ENCODE results near the gene TEX22. TPM values are rescaled to one million over a fixed set of nuclear protein-coding genes. Genes with fewer than 3 reads are reported as not detected.

TEX22 gene
- total RNA-seq, 5 donors from 2014 or later (not counting 1 experiment from before 2014, with no cell fraction given): 0.93 to 9.0 (median 6.0) TPM

DNA sequence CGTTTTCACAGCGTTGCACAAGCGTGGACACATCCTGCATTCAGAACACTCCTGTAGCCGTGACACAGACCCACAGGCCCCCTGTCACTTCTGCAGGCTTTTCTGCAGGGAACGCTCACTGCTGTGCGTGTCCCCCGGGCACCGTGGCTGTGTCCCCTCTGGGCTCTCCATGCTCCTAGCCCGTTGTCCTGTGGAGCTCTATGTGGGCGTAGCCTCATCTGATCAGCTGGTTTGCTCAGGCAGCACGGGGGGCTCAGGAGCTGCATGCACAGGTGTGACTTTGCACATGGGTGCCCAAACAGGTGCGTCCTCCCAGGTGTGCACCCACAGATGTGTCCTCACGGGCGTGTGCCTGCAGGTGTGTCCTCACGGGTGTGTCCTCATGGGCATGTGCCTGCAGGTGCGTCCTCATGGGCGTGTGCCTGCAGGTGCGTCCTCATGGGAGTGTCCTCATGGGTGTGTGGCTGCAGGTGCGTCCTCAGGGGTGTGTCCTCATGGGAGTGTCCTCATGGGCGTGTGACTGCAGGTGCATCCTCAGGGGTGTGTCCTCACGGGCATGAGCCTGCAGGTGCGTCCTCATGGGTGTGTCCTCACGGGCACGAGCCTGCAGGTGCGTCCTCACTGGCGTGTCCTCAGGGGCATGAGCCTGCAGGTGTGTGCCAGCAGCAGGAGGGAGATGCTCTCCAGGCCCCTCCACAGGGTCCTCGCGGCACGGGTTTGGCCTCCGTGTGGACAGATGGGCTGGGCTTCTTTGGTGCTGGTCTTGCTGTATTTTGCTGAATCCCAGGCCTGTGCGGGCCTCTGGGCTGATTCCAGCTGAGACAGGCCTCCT lies 38.8 kb downstream of the TEX22 start:
- DNase-seq (no peak), ATAC-seq (replicated peaks in 1 of 4) (no peak)
- peaks cover 10 to 19% of the 10 kb centered on the region in 2 donors for H3K36me3 ChIP-seq (ENCODE audit: control insufficient read depth in 2 of 2, extremely low read depth in 1 of 2, insufficient read depth in 1 of 2, low read length in 1 of 2)
- no peaks in the 10 kb centered on the region for H3K27me3 ChIP-seq (replicated peaks in 1 of 2; ENCODE audit: control insufficient read depth in 2 of 2, extremely low read depth in 1 of 2, insufficient read depth in 2 of 2, low read length in 1 of 2)
- ChIA-PET CTCF (no interaction called here), POLR2A (no interaction called here)
- H3K9me3 ChIP-seq: no peaks in the 10 kb centered on the region
- Mint-ChIP-seq H3K36me3 (peaks cover 4% of the 10 kb centered on the region), H3K4me1 (peaks cover 13 to 27% (median 19%) of the 10 kb centered on the region in 3 donors), H3K27me3 (no peaks in the 10 kb centered on the region), H3K9me3 (no peaks in the 10 kb centered on the region), H3K27ac (no peak overlapping the region), H3K4me3 (no peak overlapping the region)
- WGBS (ENCODE audit: insufficient coverage): 94% methylated on average over 27 of the region's 31 CpGs
- peaks cover 0 to 14% of the 10 kb centered on the region in 2 experiments for H3K4me1 ChIP-seq (ENCODE audit: control insufficient read depth in 1 of 2, extremely low read depth in 1 of 2, insufficient read depth in 2 of 2, low read length in 2 of 2)
- no peak overlapping the region for H3K27ac ChIP-seq (ENCODE audit: low read length)
- H3K4me3 ChIP-seq (ENCODE audit: control insufficient read depth in 1 of 2, extremely low read depth in 1 of 2, low read length in 1 of 2): no peak overlapping the region

DNA sequence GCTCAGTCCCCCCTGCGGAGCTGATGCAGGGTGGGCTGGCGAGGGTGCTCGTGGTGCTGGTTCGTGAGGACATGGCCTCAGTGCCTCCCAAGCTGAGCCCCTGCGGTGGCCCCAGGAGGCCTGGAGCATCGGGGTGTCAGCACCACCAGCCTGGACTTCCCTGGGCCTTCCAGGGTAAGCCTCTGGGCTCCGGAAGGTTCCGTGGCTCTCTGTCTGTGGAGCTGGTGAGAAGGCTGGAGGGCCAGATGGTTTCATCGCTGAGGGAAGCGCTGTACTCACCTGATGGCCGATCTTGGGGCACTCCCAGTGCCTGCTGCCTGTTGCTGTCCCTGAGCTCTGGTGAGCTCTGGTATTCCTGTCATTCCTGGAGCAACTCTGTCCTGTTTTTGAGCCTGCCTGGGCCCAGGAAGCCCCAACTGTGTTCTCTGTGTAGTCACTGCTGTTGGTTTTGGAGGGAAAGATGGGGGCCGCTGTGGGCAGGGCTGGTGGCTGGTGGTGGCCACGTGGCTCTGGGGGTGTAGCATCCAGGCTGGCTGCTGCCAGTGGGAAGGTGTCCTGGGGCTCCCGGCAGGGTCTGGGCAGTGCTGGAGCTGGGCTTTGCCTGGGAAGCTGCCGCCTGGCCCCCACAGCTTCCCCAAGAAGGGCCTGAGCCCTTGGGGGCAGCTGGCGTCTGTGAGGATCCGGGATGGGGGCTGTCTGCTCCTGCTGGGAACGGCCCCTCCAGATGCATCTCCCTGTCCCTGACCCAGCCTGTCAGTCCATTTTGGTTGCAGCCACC lies 39.6 kb downstream of the TEX22 start:
- H3K36me3 ChIP-seq (ENCODE audit: control insufficient read depth in 2 of 2, extremely low read depth in 1 of 2, insufficient read depth in 1 of 2, low read length in 1 of 2): peaks cover 11 to 23% of the 10 kb centered on the region in 2 donors
- no peak overlapping the region for H3K27ac Mint-ChIP-seq
- WGBS (ENCODE audit: insufficient coverage): 95% methylated on average over 16 of the region's 18 CpGs
- H3K4me3 ChIP-seq (ENCODE audit: control insufficient read depth in 1 of 2, extremely low read depth in 1 of 2, low read length in 1 of 2): no peak overlapping the region
- no peaks in the 10 kb centered on the region for H3K27me3 ChIP-seq (replicated peaks in 1 of 2; ENCODE audit: control insufficient read depth in 2 of 2, extremely low read depth in 1 of 2, insufficient read depth in 2 of 2, low read length in 1 of 2)
- ChIA-PET CTCF (no interaction called here), POLR2A (no interaction called here)
- DNase-seq: no peak
- H3K36me3 Mint-ChIP-seq: peaks cover 4% of the 10 kb centered on the region
- peaks cover 13 to 27% (median 19%) of the 10 kb centered on the region in 3 donors for H3K4me1 Mint-ChIP-seq
- no peaks in the 10 kb centered on the region for H3K9me3 ChIP-seq
- H3K9me3 Mint-ChIP-seq: no peaks in the 10 kb centered on the region
- ATAC-seq (replicated peaks in 1 of 4): no peak
- no peaks in the 10 kb centered on the region for H3K27me3 Mint-ChIP-seq
- H3K4me1 ChIP-seq (ENCODE audit: control insufficient read depth in 1 of 2, extremely low read depth in 1 of 2, insufficient read depth in 2 of 2, low read length in 2 of 2): peaks cover 0 to 14% of the 10 kb centered on the region in 2 experiments
- no peak overlapping the region for H3K4me3 Mint-ChIP-seq
- no peak overlapping the region for H3K27ac ChIP-seq (ENCODE audit: low read length)

DNA sequence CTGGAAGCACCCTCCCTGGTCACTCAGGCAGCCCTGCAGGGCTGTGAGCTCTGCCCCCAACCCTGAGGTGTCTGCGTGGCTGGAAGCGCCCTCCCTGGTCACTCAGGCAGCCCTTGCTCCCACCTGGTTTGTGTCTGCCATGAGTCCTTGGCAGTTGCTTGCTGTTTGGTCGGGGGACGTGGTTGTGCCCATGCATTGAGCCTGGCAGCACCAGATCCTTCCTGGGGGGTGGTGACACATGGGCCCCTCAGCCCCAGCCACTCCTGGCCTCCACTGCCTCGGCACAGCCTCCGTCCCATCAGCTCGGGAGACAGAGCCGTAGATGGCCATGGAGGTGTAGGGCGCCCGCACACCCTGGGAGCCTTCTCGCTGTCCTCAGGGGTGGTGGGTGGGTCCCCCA lies 40.8 kb downstream of the TEX22 start:
- peaks cover 4% of the 10 kb centered on the region for H3K36me3 Mint-ChIP-seq
- no peaks in the 10 kb centered on the region for H3K27me3 Mint-ChIP-seq
- Histone ChIP-seq H3K27ac (ENCODE audit: low read length) (no peak overlapping the region), H3K4me1 (ENCODE audit: control insufficient read depth in 1 of 2, extremely low read depth in 1 of 2, insufficient read depth in 2 of 2, low read length in 2 of 2) (peaks cover 0 to 14% of the 10 kb centered on the region in 2 experiments), H3K9me3 (no peaks in the 10 kb centered on the region), H3K27me3 (replicated peaks in 1 of 2; ENCODE audit: control insufficient read depth in 2 of 2, extremely low read depth in 1 of 2, insufficient read depth in 2 of 2, low read length in 1 of 2) (no peaks in the 10 kb centered on the region), H3K4me3 (ENCODE audit: control insufficient read depth in 1 of 2, extremely low read depth in 1 of 2, low read length in 1 of 2) (no peak overlapping the region), H3K36me3 (ENCODE audit: control insufficient read depth in 2 of 2, extremely low read depth in 1 of 2, insufficient read depth in 1 of 2, low read length in 1 of 2) (peaks cover 14 to 27% of the 10 kb centered on the region in 2 donors)
- no peak overlapping the region for H3K27ac Mint-ChIP-seq
- H3K9me3 Mint-ChIP-seq: no peaks in the 10 kb centered on the region
- 90% methylated on average over 7 of the region's 11 CpGs for WGBS (ENCODE audit: insufficient coverage)
- DNase-seq (no peak), ATAC-seq (replicated peaks in 1 of 4) (no peak)
- H3K4me1 Mint-ChIP-seq: peaks cover 13 to 23% (median 13%) of the 10 kb centered on the region in 3 donors
- ChIA-PET CTCF (no interaction called here), POLR2A (no interaction called here)
- H3K4me3 Mint-ChIP-seq: no peak overlapping the region

DNA sequence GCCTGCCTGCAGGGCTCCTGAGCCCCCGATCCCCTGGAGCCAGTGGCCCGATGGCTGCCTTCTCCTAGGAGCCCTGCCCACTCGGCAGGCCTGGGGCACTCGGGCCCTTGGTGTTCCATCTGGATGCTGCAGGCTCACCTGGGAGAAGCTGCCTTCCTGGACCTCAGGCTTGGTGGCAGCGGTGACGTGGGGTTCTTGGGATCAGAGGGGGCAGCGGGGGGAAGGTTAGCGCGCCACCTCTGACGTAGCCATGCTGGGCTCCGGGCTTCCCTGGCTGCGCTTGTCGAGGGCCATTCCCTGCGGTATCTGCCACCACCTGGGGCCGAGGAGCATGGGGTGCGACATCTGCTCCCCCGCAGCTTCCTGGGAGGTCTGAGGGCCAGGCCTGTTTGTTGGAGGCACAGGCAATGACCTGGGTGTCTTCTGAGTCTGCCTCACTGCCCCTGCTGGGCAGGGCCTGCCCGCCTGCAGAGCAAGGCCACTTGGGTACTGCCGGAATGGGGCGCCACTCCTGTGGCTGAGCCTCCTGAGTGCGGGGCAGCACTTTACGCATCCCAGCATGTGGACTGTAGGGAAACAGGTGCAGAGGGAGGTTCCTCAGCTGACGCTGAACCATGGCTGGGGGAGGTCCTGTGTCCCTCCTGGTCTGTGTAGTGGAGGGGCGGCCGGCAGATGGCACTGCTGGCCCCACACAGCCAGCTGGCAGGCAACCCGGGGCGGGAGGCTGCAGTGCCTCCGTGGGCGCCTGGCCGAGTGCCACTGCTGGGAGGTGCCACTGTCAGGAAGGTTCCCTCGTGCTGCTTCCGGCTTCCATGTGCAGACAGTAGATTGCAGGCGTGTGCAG lies 41.6 kb downstream of the TEX22 start:
- H3K27ac ChIP-seq (ENCODE audit: low read length): no peak overlapping the region
- H3K9me3 ChIP-seq: no peaks in the 10 kb centered on the region
- H3K4me3 ChIP-seq (ENCODE audit: control insufficient read depth in 1 of 2, extremely low read depth in 1 of 2, low read length in 1 of 2): no peak overlapping the region
- Mint-ChIP-seq H3K27me3 (no peaks in the 10 kb centered on the region), H3K9me3 (no peaks in the 10 kb centered on the region), H3K4me1 (peaks cover 10 to 20% (median 10%) of the 10 kb centered on the region in 3 donors), H3K27ac (no peak overlapping the region), H3K36me3 (peaks cover 4% of the 10 kb centered on the region), H3K4me3 (no peak overlapping the region)
- H3K4me1 ChIP-seq (ENCODE audit: control insufficient read depth in 1 of 2, extremely low read depth in 1 of 2, insufficient read depth in 2 of 2, low read length in 2 of 2): peaks cover 0 to 14% of the 10 kb centered on the region in 2 experiments
- DNase-seq (no peak), ATAC-seq (replicated peaks in 1 of 4) (no peak)
- POLR2A ChIA-PET: no interaction called here
- 96% methylated on average over 32 of the region's 33 CpGs for WGBS (ENCODE audit: insufficient coverage)
- peaks cover 14 to 27% of the 10 kb centered on the region in 2 donors for H3K36me3 ChIP-seq (ENCODE audit: control insufficient read depth in 2 of 2, extremely low read depth in 1 of 2, insufficient read depth in 1 of 2, low read length in 1 of 2)
- H3K27me3 ChIP-seq (replicated peaks in 1 of 2; ENCODE audit: control insufficient read depth in 2 of 2, extremely low read depth in 1 of 2, insufficient read depth in 2 of 2, low read length in 1 of 2): no peaks in the 10 kb centered on the region
- CTCF ChIA-PET: no interaction called here

DNA sequence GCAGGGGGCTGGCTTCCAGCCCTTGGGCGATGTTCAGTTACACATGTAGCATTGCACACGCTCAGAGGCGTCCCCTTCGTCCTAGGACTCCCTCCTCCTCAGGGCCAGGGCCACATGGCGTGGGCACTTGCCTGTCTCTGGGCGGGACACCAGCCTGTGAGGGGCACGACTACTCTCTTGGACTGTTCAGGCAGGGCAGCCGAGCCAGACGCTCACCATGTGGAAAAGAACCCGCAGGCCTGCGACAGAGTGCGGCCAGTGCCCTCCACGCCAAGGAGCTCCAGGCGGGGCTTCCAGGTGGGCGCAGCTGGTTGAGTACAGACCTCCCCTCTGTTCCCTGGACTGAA lies 42.2 kb downstream of the TEX22 start:
- ChIA-PET POLR2A (no interaction called here), CTCF (no interaction called here)
- WGBS (ENCODE audit: insufficient coverage): over 99% methylated on average over 12 of the region's 15 CpGs
- no peaks in the 10 kb centered on the region for H3K27me3 ChIP-seq (replicated peaks in 1 of 2; ENCODE audit: control insufficient read depth in 2 of 2, extremely low read depth in 1 of 2, insufficient read depth in 2 of 2, low read length in 1 of 2)
- no peaks in the 10 kb centered on the region for H3K27me3 Mint-ChIP-seq
- peaks cover 4% of the 10 kb centered on the region for H3K36me3 Mint-ChIP-seq
- H3K36me3 ChIP-seq (ENCODE audit: control insufficient read depth in 2 of 2, extremely low read depth in 1 of 2, insufficient read depth in 1 of 2, low read length in 1 of 2): peaks cover 14 to 27% of the 10 kb centered on the region in 2 donors
- peaks cover 0 to 14% of the 10 kb centered on the region in 2 experiments for H3K4me1 ChIP-seq (ENCODE audit: control insufficient read depth in 1 of 2, extremely low read depth in 1 of 2, insufficient read depth in 2 of 2, low read length in 2 of 2)
- H3K4me3 Mint-ChIP-seq: no peak overlapping the region
- no peaks in the 10 kb centered on the region for H3K9me3 Mint-ChIP-seq
- no peak for ATAC-seq (replicated peaks in 1 of 4)
- H3K9me3 ChIP-seq: no peaks in the 10 kb centered on the region
- peaks cover 7 to 14% (median 7%) of the 10 kb centered on the region in 3 donors for H3K4me1 Mint-ChIP-seq
- no peak overlapping the region for H3K27ac Mint-ChIP-seq
- no peak for DNase-seq
- H3K27ac ChIP-seq (ENCODE audit: low read length): no peak overlapping the region
- no peak overlapping the region for H3K4me3 ChIP-seq (ENCODE audit: control insufficient read depth in 1 of 2, extremely low read depth in 1 of 2, low read length in 1 of 2)

DNA sequence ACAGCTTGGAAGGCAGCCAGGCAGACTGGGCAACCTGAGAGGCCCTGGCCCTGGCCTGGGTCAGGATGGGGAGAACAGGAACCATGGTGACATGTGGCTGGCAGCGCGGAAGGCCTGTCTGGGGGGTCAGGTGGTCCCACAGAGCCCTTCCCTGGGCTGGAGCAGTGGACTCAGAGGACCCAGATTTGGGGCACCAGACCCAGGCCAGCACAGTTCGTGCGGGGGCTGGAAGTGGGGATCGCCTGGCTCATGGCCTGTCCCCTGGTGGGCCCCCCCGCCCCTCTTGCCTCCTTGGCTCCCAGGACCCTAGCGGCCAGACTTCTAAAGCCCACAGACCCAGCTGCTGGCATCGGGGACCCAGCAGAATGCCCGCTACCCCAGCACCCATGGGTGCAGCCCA lies 42.7 kb downstream of the TEX22 start:
- POLR2A ChIA-PET: no interaction called here
- Mint-ChIP-seq H3K9me3 (no peaks in the 10 kb centered on the region), H3K36me3 (peaks cover 4% of the 10 kb centered on the region), H3K4me1 (peaks cover 4 to 10% (median 4%) of the 10 kb centered on the region in 3 donors), H3K27ac (no peak overlapping the region), H3K4me3 (no peak overlapping the region), H3K27me3 (no peaks in the 10 kb centered on the region)
- DNase-seq: no peak
- CTCF ChIA-PET: no interaction called here
- no peak overlapping the region for H3K4me3 ChIP-seq (ENCODE audit: control insufficient read depth in 1 of 2, extremely low read depth in 1 of 2, low read length in 1 of 2)
- no peak overlapping the region for H3K27ac ChIP-seq (ENCODE audit: low read length)
- 98% methylated on average over 9 of the region's 9 CpGs for WGBS (ENCODE audit: insufficient coverage)
- peaks cover 14 to 27% of the 10 kb centered on the region in 2 donors for H3K36me3 ChIP-seq (ENCODE audit: control insufficient read depth in 2 of 2, extremely low read depth in 1 of 2, insufficient read depth in 1 of 2, low read length in 1 of 2)
- no peaks in the 10 kb centered on the region for H3K27me3 ChIP-seq (replicated peaks in 1 of 2; ENCODE audit: control insufficient read depth in 2 of 2, extremely low read depth in 1 of 2, insufficient read depth in 2 of 2, low read length in 1 of 2)
- H3K9me3 ChIP-seq: no peaks in the 10 kb centered on the region
- ATAC-seq (replicated peaks in 1 of 4): no peak
- peaks cover 0 to 14% of the 10 kb centered on the region in 2 experiments for H3K4me1 ChIP-seq (ENCODE audit: control insufficient read depth in 1 of 2, extremely low read depth in 1 of 2, insufficient read depth in 2 of 2, low read length in 2 of 2)
